Nephron progenitor cell (in vitro differentiated cells): ENCODE data around the gene DRC7.

ENCODE experiments used
- DNase-seq: peaks from one replicate; pipeline ENCODE4 v3.0.0; 2021
- H3K27ac Mint-ChIP-seq: 2 replicates; pipeline ENCODE4 v1.8.0; 2021; ENCODE audit warnings: mild to moderate bottlenecking, moderate library complexity, mixed read lengths
- H3K27me3 Mint-ChIP-seq: 2 replicates; pipeline ENCODE4 v1.8.0; 2021; ENCODE audit warnings: mild to moderate bottlenecking, low read depth, mixed read lengths; ENCODE audit not compliant: poor library complexity
- H3K36me3 Mint-ChIP-seq: 2 replicates; pipeline ENCODE4 v1.8.0; 2021; ENCODE audit warnings: low read depth, mixed read lengths
- H3K4me1 Mint-ChIP-seq: 2 replicates; pipeline ENCODE4 v1.8.0; 2021; ENCODE audit warnings: mixed read lengths
- H3K4me3 Mint-ChIP-seq: 2 replicates; pipeline ENCODE4 v1.8.0; 2021; ENCODE audit warnings: mild to moderate bottlenecking, moderate library complexity, mixed read lengths
- H3K9me3 Mint-ChIP-seq: 2 replicates; pipeline ENCODE4 v1.8.0; 2021; ENCODE audit warnings: mild to moderate bottlenecking, moderate library complexity, mixed read lengths
- TF ChIP-seq, protein P1 (sequence below): fragments of 200-600 bp; sonication (generic); IDR thresholded peaks from 2 replicates; pipeline ENCODE4 v1.5.0; 2021; ENCODE audit warnings: antibody characterized with exemption

The DRC7 gene

DNA sequence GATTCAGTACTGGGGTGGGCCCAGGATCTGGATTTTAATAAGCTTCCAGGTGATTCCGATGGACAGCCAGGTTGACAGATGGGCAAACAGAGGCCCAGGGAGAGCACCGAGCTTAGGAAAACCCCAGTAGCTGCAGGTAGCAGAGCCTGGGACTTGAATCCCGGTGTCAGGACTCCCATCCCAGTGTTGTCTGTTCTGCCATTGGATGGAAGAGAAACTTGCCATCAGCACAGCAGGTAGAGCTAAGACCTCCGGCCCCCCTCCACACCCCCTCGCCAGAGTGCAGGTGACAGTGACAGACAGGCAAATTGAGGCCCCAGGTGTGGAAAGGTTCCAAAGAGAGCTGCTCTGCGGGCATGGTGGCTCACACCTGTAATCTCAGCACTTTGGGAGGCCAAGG lies 53.4 kb downstream of the DRC7 start:
- H3K9me3 Mint-ChIP-seq = no peaks in the 10 kb centered on the region
- peaks cover 15% of the 10 kb centered on the region for H3K4me1 Mint-ChIP-seq
- H3K4me3 Mint-ChIP-seq = no peak overlapping the region
- DNase-seq = no peak
- peaks cover 3% of the 10 kb centered on the region for H3K27me3 Mint-ChIP-seq
- H3K27ac Mint-ChIP-seq = no peak overlapping the region
- peaks cover 34% of the 10 kb centered on the region for H3K36me3 Mint-ChIP-seq
- TF ChIP-seq, protein P1, sequence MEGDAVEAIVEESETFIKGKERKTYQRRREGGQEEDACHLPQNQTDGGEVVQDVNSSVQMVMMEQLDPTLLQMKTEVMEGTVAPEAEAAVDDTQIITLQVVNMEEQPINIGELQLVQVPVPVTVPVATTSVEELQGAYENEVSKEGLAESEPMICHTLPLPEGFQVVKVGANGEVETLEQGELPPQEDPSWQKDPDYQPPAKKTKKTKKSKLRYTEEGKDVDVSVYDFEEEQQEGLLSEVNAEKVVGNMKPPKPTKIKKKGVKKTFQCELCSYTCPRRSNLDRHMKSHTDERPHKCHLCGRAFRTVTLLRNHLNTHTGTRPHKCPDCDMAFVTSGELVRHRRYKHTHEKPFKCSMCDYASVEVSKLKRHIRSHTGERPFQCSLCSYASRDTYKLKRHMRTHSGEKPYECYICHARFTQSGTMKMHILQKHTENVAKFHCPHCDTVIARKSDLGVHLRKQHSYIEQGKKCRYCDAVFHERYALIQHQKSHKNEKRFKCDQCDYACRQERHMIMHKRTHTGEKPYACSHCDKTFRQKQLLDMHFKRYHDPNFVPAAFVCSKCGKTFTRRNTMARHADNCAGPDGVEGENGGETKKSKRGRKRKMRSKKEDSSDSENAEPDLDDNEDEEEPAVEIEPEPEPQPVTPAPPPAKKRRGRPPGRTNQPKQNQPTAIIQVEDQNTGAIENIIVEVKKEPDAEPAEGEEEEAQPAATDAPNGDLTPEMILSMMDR = no peak

DNA sequence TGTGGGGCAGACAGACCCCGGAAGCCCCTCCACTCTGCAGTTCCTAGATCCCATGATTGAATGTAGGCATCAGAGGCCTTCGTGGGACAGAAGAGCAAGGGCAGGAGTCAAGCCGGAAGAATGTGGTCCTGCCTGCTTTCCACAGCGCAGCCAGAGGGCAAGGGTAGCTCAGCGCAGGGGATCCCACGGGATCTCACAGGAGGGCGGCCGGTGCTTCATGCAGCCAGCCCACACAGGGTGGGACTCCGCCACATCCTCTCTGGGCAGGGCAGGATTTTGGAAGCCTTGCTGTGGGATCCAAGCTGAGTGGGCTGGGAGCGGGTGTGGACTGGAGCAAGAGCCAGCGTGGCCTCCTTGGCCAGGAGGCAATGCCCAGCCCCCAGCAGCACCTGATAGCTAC lies 54.0 kb downstream of the DRC7 start:
- no peak overlapping the region for H3K27ac Mint-ChIP-seq
- no peaks in the 10 kb centered on the region for H3K9me3 Mint-ChIP-seq
- TF ChIP-seq, protein P1 = no peak
- H3K4me3 Mint-ChIP-seq = no peak overlapping the region
- H3K4me1 Mint-ChIP-seq = peaks cover 15% of the 10 kb centered on the region
- peaks cover 34% of the 10 kb centered on the region for H3K36me3 Mint-ChIP-seq
- DNase-seq = no peak
- peaks cover 3% of the 10 kb centered on the region for H3K27me3 Mint-ChIP-seq

DNA sequence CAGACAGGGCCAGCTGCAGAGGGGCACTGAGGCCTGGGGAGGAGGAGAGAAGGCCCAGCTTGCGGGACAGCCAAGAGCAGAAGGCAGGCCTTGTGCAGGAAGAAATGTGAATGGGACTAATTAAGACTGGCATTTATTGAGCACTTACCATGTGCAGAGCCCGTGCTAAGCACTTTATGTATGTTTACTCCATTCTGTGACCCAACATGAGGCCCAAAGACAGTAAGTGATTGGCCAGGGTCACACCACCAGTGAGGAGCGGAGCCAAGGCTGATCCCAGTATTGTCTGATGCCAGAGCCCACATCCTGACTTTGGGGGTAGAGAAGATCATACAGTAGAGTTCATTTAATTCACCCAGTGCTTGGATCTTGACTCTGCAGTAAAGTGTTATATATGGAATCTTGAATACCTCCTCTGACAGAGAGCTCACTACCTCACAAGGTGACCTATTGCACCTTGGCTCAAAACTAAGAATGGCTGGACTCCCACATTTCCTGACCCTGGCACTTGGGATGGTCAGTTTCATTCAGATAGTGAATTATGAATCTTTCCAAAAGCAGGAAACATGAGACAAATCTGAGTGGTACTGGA lies 54.6 kb downstream of the DRC7 start:
- no peaks in the 10 kb centered on the region for H3K9me3 Mint-ChIP-seq
- peaks cover 34% of the 10 kb centered on the region for H3K36me3 Mint-ChIP-seq
- H3K27me3 Mint-ChIP-seq = peaks cover 3% of the 10 kb centered on the region
- no peak overlapping the region for H3K4me3 Mint-ChIP-seq
- no peak for DNase-seq
- TF ChIP-seq, protein P1 = no peak
- H3K4me1 Mint-ChIP-seq = peaks cover 15% of the 10 kb centered on the region
- H3K27ac Mint-ChIP-seq = no peak overlapping the region

DNA sequence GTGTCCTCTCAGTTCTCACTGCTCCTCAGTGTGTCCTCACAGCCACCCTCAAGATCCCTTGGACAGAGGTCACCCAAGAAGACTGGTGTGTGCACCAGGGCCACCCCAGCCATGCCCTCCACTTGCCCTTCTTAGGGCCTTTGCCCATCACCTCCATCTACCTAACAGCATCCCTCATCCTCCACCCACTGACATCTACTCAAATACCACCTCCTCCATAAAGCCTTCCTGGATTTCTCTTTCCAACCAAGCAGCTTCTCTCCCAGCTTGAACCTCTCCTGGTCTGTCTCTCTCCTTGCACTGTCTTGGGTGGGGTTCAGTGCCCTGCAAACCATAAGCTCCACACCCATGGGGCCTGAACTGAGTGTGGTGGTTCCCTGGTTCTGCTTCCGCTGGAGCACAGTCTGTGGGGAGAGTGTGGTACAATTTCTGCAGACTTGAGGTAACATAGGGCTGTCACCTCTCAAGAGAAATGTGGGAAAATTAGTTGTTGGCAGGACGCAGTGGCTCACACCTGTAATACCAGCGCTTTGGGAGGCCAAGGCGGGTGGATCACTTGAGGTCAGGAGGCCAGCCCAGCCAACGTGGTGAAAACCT lies 55.3 kb downstream of the DRC7 start:
- TF ChIP-seq, protein P1 = no peak
- Mint-ChIP-seq H3K4me3 (no peak overlapping the region), H3K27me3 (peaks cover 3% of the 10 kb centered on the region), H3K9me3 (no peaks in the 10 kb centered on the region), H3K4me1 (peaks cover 15% of the 10 kb centered on the region), H3K36me3 (peaks cover 28% of the 10 kb centered on the region), H3K27ac (no peak overlapping the region)
- DNase-seq = no peak

DNA sequence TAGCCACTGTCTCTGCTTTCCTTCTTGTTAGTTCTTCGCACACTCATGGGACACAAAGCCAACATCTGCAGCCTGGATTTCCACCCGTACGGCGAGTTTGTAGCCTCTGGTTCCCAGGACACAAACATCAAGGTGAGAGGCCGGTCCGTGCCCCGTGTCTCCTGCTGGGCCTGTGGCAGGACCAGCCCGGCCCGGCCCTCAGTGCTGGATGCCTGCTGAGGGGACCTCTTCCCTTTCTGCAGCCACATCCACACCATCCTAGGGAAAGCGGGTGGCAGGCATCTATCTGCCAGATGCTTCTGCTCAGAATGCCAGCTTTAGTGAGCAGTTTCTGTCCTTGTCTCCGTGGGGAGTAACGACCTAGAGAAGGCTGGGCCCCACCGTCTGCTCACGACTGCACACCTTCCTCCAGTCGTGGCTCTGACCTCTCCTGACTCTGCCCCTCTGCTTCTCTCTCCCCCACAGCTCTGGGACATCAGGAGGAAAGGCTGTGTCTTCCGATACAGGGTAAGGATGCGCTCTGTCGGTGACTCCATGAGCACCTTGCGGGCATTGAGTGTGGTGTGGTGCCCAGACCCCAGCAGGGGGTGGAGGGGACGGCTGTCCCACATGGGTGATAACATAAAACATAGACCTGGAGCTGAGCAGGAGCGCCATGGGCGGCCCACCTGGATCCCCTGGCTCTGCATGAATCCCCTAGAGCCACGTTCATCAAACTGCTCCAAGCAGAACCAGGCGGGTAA lies 56.4 kb downstream of the DRC7 start:
- H3K27me3 Mint-ChIP-seq = peaks cover 3% of the 10 kb centered on the region
- TF ChIP-seq, protein P1 = no peak
- H3K4me3 Mint-ChIP-seq = no peak overlapping the region
- peaks cover 26% of the 10 kb centered on the region for H3K36me3 Mint-ChIP-seq
- no peaks in the 10 kb centered on the region for H3K9me3 Mint-ChIP-seq
- peaks cover 15% of the 10 kb centered on the region for H3K4me1 Mint-ChIP-seq
- peak overlapping the region; percentile 90 for H3K27ac Mint-ChIP-seq
- DNase-seq = no peak
